ENCODE data around the gene TNS1. TPM values are rescaled to one million over a fixed set of nuclear protein-coding genes. Genes with fewer than 3 reads are reported as not detected.
A peak's percentile ranks its signal among the peaks of the same experiment; 100 is the strongest.

The TNS1 gene
- total RNA-seq, 1 donor from 2014 or later, result 219 TPM

DNA sequence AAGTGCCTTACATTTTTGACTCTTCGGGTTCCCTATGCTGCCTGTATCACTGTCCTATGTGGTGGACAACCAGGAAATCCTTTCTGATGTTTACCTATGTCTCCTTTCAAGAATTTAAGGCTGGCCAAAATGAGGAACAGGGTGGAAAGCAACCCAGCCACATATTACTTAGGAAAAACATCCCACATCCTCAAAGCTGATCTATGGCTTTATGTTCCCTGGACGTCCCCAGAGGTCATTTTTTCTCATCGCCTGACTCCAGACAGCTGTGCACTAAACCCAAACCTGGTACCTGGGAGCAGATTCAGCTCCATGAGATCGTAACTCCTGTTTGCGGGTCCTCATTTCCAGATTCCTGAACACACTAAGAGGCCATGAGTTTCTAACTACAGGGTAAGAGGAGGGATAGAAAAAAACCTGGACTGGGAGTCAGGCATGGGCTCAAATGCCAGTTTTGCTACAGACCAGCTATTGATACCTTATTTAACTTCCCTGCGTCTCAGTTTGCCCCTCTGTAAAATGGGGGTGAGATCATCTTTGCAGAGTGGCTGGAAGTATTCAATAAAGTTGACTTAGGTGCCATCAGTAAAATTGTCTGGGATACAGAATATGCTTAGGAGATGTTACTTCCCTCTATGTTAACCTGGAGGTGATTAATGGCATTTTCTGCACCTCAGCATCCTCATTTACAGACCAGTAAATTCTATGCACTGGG lies 70.8 kb downstream of the TNS1 start:
- peaks cover 3% of the 10 kb centered on the region for H4K20me1 ChIP-seq (ENCODE audit: insufficient read depth, low read length)
- no peaks in the 10 kb centered on the region for H3K9me3 ChIP-seq (ENCODE audit: insufficient read depth, low read depth, low read length)
- H3K79me2 ChIP-seq (ENCODE audit: insufficient read depth, low read length), result peaks cover 89% of the 10 kb centered on the region
- Mint-ChIP-seq H3K27me3 (ENCODE audit: low read depth, unreplicated experiment) (no peaks in the 10 kb centered on the region), H3K4me1 (ENCODE audit: low read depth, unreplicated experiment) (peaks cover 90% of the 10 kb centered on the region), H3K27ac (ENCODE audit: unreplicated experiment) (peak overlapping the region; percentile 47), H3K4me3 (ENCODE audit: unreplicated experiment) (no peak overlapping the region), H3K9me3 (ENCODE audit: unreplicated experiment) (no peaks in the 10 kb centered on the region), H3K36me3 (ENCODE audit: low read depth, unreplicated experiment) (peaks cover 13% of the 10 kb centered on the region)
- H3K4me3 ChIP-seq (ENCODE audit: insufficient read depth, low read depth, low read length), result no peak overlapping the region
- no peak overlapping the region for H3K9ac ChIP-seq (ENCODE audit: low read length)
- DNase-seq (ENCODE audit: low read depth) (no peak), FAIRE-seq (no peak)
- no peak for TF ChIP-seq EZH2 (IDR thresholded peaks at IDR 0.05; ENCODE audit: insufficient read depth, low read length)
- TF ChIP-seq, protein P1, sequence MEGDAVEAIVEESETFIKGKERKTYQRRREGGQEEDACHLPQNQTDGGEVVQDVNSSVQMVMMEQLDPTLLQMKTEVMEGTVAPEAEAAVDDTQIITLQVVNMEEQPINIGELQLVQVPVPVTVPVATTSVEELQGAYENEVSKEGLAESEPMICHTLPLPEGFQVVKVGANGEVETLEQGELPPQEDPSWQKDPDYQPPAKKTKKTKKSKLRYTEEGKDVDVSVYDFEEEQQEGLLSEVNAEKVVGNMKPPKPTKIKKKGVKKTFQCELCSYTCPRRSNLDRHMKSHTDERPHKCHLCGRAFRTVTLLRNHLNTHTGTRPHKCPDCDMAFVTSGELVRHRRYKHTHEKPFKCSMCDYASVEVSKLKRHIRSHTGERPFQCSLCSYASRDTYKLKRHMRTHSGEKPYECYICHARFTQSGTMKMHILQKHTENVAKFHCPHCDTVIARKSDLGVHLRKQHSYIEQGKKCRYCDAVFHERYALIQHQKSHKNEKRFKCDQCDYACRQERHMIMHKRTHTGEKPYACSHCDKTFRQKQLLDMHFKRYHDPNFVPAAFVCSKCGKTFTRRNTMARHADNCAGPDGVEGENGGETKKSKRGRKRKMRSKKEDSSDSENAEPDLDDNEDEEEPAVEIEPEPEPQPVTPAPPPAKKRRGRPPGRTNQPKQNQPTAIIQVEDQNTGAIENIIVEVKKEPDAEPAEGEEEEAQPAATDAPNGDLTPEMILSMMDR (IDR thresholded peaks at IDR 0.05; ENCODE audit: insufficient read depth, low read depth, low read length), result no peak
- peaks cover 91% of the 10 kb centered on the region for H3K4me1 ChIP-seq (ENCODE audit: insufficient read depth, low read length)
- H3K27ac ChIP-seq (ENCODE audit: low read depth, low read length), result no peak overlapping the region
- H3K36me3 ChIP-seq (ENCODE audit: insufficient read depth, low read length), result no peaks in the 10 kb centered on the region
- no peak overlapping the region for H2AFZ ChIP-seq (ENCODE audit: low read depth, low read length)
- no peak overlapping the region for H3K4me2 ChIP-seq (ENCODE audit: low read length)
- H3K27me3 ChIP-seq (ENCODE audit: insufficient read depth, low read length), result no peaks in the 10 kb centered on the region

DNA sequence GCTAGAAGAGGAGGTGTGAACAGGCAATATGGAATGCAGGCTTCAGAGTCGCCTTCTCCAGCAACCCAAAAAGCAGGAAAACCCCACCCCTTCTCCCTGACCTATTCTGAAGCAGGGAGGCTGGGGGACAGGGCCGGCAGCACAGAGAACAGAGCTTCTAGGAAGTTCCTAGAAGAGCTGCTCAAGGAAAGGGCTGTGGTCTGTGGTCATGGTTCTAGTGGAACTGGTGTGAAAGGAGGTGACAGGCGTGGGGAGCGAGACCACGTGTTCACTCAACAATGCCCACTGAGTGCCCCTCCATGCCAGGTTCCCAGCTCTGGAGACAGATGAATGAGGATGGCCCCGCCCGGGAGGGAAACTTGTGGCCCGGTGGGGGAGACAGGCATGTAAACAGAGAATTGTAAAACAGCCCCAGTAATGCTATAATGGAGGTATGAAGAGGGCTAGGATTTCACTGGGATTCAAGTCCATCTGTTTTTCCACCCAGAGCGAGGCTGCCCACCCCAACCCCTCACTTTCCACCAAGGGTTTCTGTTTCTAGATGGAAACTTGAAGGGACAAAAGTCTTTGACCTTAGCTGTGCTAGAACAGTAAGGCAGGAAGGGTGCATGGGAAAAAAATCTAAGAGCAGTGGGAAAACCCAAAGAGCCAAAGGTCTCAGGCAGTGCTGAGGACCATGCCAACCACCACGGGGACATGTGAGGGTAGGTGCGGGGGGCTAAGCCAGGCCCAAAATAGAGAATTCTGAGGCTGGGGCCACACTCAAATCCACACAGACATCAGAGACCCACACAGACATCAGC lies 71.8 kb downstream of the TNS1 start:
- peaks cover 16% of the 10 kb centered on the region for H3K36me3 Mint-ChIP-seq (ENCODE audit: low read depth, unreplicated experiment)
- TF ChIP-seq EZH2 (IDR thresholded peaks at IDR 0.05; ENCODE audit: insufficient read depth, low read length), result no peak
- TF ChIP-seq, protein P1 (IDR thresholded peaks at IDR 0.05; ENCODE audit: insufficient read depth, low read depth, low read length), result no peak
- Histone ChIP-seq H3K9ac (ENCODE audit: low read length) (no peak overlapping the region), H3K4me3 (ENCODE audit: insufficient read depth, low read depth, low read length) (no peak overlapping the region), H4K20me1 (ENCODE audit: insufficient read depth, low read length) (peaks cover 3% of the 10 kb centered on the region), H3K9me3 (ENCODE audit: insufficient read depth, low read depth, low read length) (no peaks in the 10 kb centered on the region), H3K79me2 (ENCODE audit: insufficient read depth, low read length) (peaks cover 89% of the 10 kb centered on the region), H3K27ac (ENCODE audit: low read depth, low read length) (no peak overlapping the region), H3K36me3 (ENCODE audit: insufficient read depth, low read length) (peaks cover 5% of the 10 kb centered on the region), H2AFZ (ENCODE audit: low read depth, low read length) (no peak overlapping the region), H3K4me1 (ENCODE audit: insufficient read depth, low read length) (peaks cover 81% of the 10 kb centered on the region), H3K4me2 (ENCODE audit: low read length) (no peak overlapping the region), H3K27me3 (ENCODE audit: insufficient read depth, low read length) (no peaks in the 10 kb centered on the region)
- no peaks in the 10 kb centered on the region for H3K9me3 Mint-ChIP-seq (ENCODE audit: unreplicated experiment)
- DNase-seq (ENCODE audit: low read depth) (peak; percentile 42), FAIRE-seq (no peak)
- no peak overlapping the region for H3K4me3 Mint-ChIP-seq (ENCODE audit: unreplicated experiment)
- H3K4me1 Mint-ChIP-seq (ENCODE audit: low read depth, unreplicated experiment), result peaks cover 90% of the 10 kb centered on the region
- H3K27ac Mint-ChIP-seq (ENCODE audit: unreplicated experiment), result peak overlapping the region; percentile 92
- no peaks in the 10 kb centered on the region for H3K27me3 Mint-ChIP-seq (ENCODE audit: low read depth, unreplicated experiment)
